ENCODE measurements around the gene PDIA6.

PDIA6 gene, protein sequence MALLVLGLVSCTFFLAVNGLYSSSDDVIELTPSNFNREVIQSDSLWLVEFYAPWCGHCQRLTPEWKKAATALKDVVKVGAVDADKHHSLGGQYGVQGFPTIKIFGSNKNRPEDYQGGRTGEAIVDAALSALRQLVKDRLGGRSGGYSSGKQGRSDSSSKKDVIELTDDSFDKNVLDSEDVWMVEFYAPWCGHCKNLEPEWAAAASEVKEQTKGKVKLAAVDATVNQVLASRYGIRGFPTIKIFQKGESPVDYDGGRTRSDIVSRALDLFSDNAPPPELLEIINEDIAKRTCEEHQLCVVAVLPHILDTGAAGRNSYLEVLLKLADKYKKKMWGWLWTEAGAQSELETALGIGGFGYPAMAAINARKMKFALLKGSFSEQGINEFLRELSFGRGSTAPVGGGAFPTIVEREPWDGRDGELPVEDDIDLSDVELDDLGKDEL

DNA sequence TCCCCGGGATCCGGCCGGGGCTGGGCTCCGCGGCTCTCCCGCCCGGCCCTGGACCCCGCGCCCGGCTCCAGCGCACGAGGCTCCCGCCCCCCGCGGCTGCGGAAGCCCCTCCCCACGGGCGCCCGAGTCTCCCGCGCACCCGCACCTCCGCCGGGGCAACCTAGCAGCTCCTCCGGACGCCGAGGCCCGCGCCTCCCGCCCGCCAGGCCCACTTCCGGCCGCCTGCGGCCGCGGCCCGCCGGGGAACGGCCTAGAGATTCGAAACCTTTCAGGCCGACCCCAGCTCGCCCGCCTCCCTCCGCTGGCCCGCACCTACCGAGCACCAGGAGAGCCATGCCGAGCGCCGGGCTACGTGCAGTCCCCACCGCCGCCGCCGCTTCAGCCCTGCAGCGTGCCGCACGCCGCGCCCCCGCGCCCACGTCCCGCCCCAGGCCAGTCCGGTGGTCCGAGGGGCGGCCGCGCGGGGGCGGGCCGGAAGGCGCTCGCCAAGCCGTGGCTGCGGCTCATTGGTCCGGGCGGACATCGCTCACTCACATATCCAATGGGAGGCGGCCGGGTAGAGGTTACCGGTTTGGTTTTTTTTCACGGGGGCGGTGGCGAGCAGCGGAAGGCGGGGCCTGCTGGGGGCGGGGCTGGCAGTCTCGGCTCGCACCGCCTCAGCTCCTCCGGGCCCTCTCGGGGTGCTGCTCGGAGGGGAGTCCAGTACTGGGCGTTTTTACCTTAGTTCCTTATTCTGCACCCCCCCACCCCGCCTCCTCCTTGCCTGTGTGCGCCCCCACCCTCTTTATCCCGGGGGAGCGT is at the start of gene PDIA6:
PDIA6 (minus strand) TSS at position 424 of the 801 bp plus-strand sequence; CDS start at position 335, 89 bp downstream.
- peak; percentile 84 to 88 for DNase-seq (ENCODE audit: low read depth in 2 of 2)

DNA sequence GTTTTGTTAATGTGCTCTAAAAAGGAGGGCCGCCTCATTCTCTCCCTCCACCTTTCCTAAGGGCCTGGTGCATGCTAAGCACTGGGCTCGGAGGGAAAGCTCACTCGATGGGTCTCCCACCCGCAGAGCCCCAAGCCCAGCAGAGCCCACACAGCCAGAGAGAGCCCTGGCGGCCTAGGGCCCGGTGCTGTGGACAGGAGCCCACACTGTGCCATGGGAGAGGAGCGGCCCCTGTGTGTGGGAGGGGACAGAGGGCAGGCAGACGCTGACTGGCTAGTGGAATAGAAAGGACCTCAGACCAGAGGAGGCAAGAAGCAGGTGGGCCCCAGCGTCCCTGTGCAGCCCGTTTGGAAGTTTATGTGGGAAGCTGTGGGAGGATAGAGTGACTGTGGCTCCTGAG is 49.7 kb upstream of the PDIA6 start:
- no peak for DNase-seq (ENCODE audit: low read depth in 2 of 2)

DNA sequence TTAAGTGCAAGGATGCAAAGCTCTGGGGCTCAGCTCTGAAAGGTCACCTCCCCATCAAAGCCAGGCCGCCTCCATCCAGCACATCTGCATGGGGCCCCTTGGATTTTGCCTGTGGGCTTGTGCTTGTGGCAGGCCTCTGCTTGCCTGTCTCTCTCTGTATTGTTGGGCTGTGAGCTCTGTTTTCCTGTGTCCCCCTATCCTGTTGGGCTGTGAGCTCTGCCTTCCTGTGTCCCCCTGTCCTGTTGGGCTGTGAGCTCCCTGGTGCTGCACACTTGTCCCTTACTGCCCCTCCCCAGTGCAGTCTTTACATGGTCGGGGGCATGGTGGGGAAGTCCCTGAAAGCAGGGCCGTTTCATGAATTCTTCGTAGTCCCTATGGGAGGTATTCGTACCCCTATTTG is 49.2 kb upstream of the PDIA6 start:
- no peak for DNase-seq (ENCODE audit: low read depth in 2 of 2)

DNA sequence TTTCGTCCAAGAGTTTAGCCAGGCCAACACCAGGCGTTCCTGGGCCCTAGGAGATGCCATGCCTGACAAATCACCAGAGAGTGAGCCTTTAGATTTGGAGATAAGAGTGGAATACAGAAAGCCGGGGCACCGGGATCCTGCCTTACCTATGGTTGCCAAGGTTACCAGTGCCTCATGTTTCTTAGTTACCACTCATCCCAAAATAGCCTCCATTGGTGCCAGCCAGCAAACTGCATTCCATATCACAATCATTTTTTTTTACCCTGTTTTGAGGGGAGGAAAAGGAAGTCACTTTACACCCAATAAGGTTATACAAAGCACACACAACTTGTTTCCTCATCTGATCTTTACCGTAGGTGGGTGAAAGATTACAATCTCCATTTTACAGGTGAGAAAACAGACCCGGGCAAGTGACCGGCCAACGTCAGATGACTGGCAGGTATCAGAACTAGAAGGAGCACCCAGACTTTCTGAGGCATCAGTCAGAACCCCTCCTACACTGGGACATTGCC is 48.3 kb upstream of the PDIA6 start:
- DNase-seq (ENCODE audit: low read depth in 2 of 2): no peak

GRCh38 chr2:10860081-10860813 is 47.7 kb upstream of the PDIA6 start:
- no peak for DNase-seq (ENCODE audit: low read depth in 2 of 2)

DNA sequence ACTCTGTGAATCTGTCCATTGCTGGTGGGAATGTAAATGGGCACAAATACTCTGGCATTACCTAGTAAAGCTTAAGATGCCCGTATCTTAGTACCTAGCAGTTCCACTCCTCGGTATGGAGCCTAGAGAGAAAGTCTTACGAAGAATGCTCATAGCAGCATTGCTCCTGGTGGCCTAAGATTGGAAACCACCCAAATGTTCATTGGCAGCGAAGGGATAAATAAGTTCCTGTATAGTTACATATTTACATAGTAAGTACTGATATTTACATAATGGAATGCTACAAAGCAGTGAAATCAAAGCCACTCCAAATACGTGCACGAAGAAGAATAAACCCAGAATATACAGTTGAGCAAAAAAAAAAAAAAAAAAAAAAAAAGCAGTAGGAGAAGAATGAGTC is 46.7 kb upstream of the PDIA6 start:
- no peak for DNase-seq (ENCODE audit: low read depth in 2 of 2)

GRCh38 chr2:10848541-10848940 is 36.0 kb upstream of the PDIA6 start:
- no peak for DNase-seq (ENCODE audit: low read depth in 2 of 2)

DNA sequence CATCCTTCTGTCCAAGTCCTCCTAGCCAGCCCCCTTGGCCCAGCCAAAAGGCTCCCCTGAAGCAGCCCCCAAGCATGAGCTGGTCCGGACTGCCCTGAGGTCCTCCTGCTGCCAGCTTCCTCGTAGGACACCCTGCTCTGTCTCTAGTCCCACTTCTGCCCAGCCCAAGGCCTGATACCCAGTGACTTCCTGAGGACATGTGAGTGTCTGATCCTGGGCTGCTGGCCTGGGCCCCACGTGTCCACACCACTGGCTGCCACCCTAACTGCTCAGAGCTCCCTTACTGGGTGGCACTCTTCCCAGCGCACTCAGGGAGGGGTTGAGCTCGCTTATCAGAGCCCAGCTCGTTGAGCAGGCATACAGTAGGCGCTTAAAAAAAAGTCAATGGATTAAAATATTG is 34.4 kb upstream of the PDIA6 start:
- DNase-seq (ENCODE audit: low read depth in 2 of 2): no peak

DNA sequence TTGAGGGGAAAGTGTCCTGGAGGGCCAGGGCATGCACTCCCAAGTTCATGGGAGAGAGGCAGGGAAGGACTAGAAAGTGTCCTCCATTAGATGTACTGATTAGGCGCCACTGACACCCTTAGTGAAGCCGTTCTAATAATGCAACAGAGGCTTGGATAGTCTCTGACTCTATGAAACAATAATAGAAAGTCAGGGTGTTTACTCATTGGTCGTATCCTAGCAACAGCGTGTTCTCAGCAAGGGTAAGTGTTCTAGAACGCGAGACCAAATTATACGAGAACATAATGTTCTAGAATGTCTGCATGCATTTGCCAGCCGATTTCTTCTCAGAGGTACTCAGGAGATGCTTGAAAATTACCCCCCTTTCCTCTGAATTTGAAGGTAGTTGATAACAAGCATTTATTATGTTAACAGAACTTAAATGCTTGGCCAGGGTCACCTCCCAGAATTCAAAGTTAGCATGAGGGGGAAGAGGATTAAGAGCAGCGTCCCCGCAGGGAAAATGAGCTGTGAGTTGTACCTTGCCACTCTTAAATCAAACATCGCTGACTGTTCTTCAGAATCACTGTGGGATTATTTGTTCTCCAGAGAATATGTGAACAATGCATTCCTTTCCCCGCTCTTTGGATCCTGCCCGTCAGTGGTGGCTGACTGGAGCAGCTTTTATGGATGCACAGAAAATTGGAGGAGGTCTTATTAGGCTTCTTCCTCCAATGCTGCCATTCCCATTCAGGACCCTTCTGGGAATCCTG is 33.7 kb upstream of the PDIA6 start:
- no peak for DNase-seq (ENCODE audit: low read depth in 2 of 2)

DNA sequence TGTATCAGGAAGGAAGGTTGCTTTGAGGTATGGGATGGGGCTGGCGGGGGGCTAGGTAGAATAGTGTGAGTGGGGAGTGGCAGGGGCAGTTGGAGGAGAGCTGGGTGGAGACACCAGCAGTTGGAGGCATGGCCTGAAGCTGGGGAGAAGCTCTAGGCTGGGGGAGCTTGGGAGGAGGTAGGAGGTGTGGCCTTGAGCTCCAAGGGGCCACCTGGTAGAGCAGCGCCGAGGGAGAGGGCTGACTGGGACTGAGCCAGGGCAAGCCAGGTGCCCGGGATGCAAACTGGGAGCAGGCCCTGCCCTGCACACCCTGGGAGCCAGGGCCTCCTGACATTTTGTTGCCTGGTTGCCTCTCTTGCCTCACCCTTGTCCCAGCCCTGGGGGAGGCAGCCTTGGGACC is 33.1 kb upstream of the PDIA6 start:
- no peak for DNase-seq (ENCODE audit: low read depth in 2 of 2)

DNA sequence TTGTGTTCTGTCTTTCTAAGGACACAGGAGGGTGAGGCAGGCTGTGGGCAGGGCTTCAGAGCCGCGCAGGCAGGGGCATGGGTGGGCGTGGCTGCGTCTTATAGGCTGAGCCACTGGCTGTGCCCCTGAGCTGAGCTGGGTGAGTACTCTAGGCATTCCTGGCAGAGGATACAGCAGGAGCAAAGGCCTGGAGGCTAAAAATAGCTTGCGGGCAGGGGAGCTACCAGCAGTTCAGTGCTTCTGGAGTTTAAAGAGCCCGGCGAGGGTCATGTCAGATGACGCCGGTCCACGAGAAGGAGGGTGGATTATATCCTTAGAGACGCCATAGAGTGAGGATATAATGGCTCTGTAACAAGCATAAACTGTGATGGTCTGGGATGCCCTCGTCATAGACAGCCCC is 31.5 kb upstream of the PDIA6 start:
- DNase-seq (ENCODE audit: low read depth in 2 of 2): no peak

GRCh38 chr2:10842506-10842905 is 29.9 kb upstream of the PDIA6 start:
- no peak for DNase-seq (ENCODE audit: low read depth in 2 of 2)

GRCh38 chr2:10841547-10842219 is 29.1 kb upstream of the PDIA6 start:
- DNase-seq (ENCODE audit: low read depth in 2 of 2): no peak

DNA sequence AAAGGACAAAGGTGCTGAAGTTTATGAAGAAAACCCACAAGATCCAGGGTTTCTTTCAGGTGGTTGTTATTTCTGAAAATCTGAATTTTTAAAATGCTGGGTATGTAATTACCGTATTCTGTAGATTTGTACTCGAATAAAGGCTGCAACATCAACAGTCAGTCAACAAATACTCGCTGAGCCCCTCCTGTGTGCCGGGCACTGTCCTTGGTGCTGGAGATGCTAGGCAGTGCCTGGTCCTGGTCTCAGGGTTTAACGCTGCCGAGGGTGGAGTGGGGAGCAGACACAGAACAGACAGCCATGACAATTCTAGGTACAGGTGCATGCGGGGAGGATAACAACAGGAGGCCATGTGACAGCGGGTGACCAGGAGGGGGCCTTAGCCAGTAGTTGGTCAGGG is 27.2 kb upstream of the PDIA6 start:
- DNase-seq (ENCODE audit: low read depth in 2 of 2): no peak

DNA sequence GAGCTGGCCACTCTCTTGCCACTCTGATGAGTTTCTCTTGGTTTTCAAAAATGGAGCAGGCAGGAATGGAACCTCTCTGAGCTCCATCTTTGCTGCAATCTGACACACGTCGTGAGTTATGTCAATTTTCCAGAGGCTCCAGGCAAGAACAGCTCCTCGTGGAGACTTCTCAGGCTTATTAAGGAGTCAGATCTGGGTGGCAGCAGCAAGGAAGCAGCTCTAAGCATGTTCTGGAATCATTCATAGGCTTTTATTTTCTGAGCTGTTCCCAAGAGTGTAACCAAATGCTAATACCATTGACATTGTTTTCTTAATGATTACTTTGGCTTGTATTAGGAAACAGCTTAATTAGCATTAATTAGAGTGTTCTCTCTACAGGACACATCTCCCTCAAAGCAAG is 26.1 kb upstream of the PDIA6 start:
- DNase-seq (ENCODE audit: low read depth in 2 of 2): no peak

DNA sequence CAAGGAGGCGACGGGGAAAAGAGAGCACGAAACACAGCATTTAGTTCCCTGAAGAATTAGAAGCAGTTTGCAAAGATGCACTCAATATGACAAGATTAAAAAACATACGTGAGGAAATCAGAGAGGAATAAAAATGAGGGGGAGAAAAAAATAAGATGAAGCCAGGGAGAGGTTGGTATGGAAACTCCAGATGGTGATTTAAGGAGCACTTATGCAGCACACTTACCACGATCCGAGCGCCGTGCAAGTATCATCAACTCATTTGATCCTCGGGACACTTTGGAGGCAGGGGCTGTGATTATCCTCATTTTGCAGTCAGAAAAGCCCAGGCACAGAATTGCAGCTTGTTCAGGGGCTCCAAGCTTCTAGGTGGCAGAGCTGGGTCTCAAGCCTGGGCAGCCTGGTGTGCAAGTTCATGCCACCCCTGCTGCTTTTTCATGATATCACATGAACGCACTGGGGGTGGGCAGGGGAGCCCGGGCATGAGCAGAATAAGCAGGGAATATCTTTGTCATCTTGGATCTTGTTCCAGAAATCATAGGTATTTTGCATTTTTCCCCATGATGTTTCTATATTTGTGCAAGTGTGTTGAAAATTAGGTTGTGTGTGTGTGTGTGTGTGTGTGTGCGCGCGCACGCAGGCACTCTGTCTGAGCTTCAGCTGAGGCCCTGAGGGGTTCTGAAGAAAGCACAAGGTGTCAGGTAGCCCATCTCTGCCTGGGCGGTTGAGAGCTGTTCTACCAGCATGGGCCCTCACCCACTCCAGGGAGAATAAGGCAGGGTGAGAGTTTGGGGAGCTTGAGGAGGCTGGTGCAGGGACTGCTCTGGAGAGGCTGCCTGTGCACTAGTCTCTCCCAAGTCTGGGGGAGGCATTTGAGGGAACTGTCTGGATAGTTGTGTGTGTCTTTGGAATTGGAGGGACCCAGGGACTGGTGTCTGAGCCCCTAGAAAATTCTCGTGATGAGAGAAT is 25.0 kb upstream of the PDIA6 start:
- no peak for DNase-seq (ENCODE audit: low read depth in 2 of 2)

DNA sequence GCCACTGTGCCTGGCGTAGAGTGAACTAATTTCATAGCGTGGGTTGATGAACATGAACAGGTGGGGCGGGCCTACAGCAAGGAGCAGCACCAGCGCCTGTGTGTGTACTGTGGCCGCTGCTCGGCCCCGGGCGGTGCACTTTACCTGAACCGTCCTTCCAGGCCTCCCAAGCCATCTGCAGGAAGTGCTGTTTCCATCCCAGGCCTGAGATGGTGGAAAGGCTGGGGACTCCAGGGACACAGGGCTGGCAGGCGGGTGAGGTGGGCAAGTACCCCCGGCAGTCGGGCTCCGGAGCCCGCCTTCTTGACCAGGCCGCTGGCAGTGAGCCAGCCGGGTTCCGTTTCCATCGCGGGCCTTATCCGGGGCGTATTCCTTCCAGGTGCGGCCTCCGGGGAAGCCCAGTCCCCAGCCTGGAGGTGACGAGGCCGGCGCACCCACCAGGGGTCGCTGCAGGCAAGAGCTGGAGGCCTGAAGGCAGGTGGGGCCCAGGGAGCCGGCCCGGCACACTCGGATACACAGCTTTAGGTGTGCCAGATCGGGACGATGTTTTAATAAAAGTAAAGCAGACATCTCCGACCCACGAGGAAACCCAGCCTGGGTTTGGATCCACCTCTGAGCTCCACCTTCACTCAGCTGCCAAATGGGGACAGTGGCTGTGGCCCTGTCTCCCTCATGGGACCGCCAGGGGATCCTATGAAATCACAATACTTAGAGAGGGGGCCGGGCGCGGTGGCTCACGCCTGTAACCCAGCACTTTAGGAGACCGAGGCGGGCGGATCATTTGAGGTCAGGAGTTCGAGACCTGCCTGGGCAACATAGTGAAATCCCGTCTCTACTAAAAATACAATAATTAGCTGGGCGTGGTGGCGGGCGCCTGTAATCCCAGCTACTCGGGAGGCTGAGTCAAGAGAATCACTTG is 22.7 kb upstream of the PDIA6 start:
- DNase-seq (ENCODE audit: low read depth in 2 of 2): peak; percentile 54 to 82

- no peak for DNase-seq (ENCODE audit: low read depth in 2 of 2)
These were observed 21.6 kb upstream of the PDIA6 start for GRCh38 chr2:10834068-10834655.

Measured in stimulated activated CD4-positive, alpha-beta T cell treated with anti-CD3 and anti-CD28 coated beads, Interleukin-1b, Interleukin-23, amount 100 ng/mL, for 1 hour (primary cell).